GM21367 (cell line): Measurements from ENCODE around the gene PCDHGA9.
A peak's percentile ranks its signal among the peaks of the same experiment; 100 is the strongest.
"Not testable (repeated sequence)": the region's sequence is repeated elsewhere in the genome, so short reads cannot be mapped to it uniquely, and the experiment has no call there.

ENCODE experiments used
- ATAC-seq: cut with Tn5 transposase; IDR thresholded peaks from one replicate; pipeline ENCODE4 v1.9.1; 2021; ENCODE audit not compliant: unreplicated experiment

PCDHGA9 gene

GRCh38 chr5:141383345-141383744 is 19.2 kb upstream of the PCDHGA9 start:
- no peak for ATAC-seq

DNA sequence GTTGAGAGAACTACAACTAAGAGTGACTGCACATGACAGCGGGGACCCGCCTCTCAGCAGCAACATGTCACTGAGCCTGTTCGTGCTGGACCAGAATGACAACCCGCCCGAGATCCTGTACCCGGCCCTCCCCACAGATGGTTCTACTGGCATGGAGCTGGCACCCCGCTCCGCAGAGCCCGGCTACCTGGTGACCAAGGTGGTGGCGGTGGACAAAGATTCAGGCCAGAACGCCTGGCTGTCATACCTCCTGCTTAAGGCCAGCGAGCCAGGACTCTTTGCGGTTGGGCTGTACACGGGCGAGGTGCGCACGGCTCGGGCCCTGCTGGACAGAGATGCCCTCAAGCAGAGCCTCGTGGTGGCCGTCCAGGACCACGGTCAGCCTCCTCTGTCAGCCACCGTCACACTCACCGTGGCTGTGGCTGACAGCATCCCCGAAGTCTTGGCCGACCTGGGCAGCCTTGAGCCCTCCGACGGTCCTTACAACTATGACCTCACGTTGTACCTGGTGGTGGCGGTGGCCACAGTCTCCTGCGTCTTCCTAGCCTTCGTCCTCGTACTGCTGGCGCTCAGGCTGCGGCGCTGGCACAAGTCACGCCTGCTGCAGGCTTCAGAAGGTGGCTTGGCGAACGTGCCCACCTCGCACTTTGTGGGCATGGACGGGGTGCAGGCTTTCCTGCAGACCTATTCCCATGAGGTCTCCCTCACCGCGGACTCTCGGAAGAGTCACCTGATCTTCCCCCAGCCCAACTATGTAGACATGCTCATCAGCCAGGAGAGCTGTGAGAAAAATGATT is 17.9 kb upstream of the PCDHGA9 start:
- no peak for ATAC-seq

DNA sequence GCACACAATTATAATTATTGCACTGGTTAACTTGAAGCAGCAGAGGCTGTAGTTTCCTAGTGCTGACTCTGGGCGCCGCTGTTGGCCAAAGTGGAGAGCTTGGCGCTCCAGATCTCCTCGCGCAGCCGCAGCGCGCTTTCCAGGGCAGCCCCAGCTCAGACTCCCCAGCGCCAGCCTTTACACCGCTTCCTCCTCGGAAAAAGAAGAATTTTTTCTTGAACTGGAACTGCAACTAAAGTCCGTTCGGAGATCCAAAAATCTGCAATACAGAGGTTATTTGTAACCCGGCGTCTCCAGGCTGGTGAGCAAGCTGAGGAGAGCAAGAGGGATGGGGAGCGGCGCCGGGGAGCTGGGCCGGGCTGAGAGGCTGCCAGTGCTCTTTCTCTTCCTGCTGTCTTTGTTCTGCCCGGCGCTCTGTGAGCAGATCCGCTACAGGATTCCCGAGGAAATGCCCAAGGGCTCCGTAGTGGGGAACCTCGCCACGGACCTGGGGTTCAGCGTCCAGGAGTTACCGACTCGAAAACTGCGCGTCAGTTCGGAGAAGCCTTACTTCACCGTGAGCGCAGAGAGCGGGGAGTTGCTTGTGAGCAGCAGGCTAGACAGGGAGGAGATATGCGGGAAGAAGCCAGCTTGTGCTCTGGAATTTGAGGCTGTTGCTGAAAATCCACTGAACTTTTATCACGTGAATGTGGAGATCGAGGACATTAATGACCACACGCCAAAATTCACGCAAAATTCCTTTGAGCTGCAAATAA is 14.8 kb upstream of the PCDHGA9 start, which contains the start of gene PCDHGB4:
Gene PCDHGB4 (plus strand): TSS at position 142 of the 755 bp plus-strand sequence. CDS start 187 bp downstream, at position 329.
- ATAC-seq = not testable (repeated sequence)

DNA sequence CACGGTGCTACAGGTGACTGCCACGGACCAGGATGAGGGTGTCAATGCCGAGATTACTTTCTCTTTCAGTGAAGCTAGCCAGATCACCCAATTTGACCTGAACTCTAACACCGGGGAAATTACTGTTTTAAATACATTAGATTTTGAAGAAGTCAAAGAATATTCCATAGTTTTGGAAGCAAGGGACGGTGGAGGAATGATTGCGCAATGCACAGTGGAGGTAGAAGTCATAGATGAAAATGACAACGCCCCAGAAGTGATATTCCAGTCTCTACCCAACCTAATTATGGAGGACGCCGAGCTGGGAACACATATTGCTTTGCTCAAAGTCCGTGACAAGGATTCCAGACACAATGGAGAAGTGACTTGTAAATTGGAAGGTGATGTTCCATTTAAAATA is 13.9 kb upstream of the PCDHGA9 start:
- ATAC-seq = no peak

- no peak for ATAC-seq
Observed at GRCh38 chr5:141389153-141390042, 13.2 kb upstream of the PCDHGA9 start.

- no peak for ATAC-seq
Observed at GRCh38 chr5:141392429-141393198, 10.0 kb upstream of the PCDHGA9 start, which contains the start of gene PCDHGA8. Gene PCDHGA8, plus strand, starts transcription at chr5:141392633. Its CDS starts 181 bp downstream, at chr5:141392814.

DNA sequence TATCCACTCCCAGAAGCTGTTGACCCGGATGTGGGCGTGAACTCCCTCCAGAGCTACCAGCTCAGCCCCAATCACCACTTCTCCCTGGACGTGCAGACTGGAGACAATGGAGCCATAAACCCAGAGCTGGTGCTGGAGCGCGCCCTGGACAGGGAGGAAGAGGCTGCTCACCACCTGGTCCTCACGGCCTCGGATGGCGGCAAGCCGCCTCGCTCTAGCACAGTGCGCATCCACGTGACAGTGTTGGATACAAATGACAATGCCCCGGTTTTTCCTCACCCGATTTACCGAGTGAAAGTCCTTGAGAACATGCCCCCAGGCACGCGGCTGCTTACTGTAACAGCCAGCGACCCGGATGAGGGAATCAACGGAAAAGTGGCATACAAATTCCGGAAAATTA is 9.3 kb upstream of the PCDHGA9 start:
- ATAC-seq = no peak

DNA sequence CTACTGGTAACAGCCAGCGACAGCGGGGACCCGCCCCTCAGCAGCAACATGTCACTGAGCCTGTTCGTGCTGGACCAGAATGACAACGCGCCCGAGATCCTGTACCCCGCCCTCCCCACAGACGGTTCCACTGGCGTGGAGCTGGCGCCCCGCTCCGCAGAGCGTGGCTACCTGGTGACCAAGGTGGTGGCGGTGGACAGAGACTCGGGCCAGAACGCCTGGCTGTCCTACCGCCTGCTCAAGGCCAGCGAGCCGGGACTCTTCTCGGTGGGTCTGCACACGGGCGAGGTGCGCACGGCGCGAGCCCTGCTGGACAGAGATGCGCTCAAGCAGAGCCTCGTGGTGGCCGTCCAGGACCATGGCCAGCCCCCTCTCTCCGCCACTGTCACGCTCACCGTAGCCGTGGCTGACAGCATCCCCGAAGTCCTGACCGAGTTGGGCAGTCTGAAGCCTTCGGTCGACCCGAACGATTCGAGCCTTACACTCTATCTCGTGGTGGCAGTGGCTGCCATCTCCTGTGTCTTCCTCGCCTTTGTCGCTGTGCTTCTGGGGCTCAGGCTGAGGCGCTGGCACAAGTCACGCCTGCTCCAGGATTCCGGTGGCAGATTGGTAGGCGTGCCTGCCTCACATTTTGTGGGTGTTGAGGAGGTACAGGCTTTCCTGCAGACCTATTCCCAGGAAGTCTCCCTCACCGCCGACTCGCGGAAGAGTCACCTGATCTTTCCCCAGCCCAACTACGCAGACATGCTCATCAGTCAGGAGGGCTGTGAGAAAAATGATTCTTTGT is 8.0 kb upstream of the PCDHGA9 start:
- not testable (repeated sequence) for ATAC-seq

- ATAC-seq = peak; percentile 47
Observed at GRCh38 chr5:141397756-141398551, 4.6 kb upstream of the PCDHGA9 start, which contains the start of gene PCDHGB5. Gene PCDHGB5, plus strand, starts transcription at chr5:141397947. Its CDS starts 181 bp downstream, at chr5:141398128.

- ATAC-seq = no peak
Observed at GRCh38 chr5:141398608-141399007, 4.0 kb upstream of the PCDHGA9 start.

GRCh38 chr5:141399555-141400258 is 2.9 kb upstream of the PCDHGA9 start:
- ATAC-seq = no peak

DNA sequence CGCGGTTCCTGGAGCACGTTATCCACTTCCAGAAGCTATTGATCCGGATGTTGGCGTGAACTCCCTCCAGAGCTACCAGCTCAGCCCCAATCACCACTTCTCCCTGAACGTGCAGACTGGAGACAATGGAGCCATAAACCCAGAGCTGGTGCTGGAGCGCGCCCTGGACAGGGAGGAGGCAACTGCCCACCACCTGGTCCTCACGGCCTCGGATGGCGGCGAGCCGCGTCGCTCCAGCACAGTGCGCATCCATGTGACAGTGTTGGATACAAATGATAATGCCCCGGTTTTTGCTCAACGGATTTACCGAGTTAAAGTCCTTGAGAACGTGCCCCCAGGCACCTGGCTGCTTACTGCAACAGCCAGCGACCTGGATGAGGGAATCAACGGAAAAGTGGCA is 809 bp downstream of the PCDHGA9 start:
- ATAC-seq = no peak

GRCh38 chr5:141407790-141408505 is 5.4 kb downstream of the PCDHGA9 start, which contains the start of gene PCDHGB6:
Gene PCDHGB6, plus strand, starts transcription at chr5:141408021. Its CDS starts 182 bp downstream, at chr5:141408203.
- not testable (repeated sequence) for ATAC-seq

- no peak for ATAC-seq
Observed at GRCh38 chr5:141409598-141410306, 7.2 kb downstream of the PCDHGA9 start.

DNA sequence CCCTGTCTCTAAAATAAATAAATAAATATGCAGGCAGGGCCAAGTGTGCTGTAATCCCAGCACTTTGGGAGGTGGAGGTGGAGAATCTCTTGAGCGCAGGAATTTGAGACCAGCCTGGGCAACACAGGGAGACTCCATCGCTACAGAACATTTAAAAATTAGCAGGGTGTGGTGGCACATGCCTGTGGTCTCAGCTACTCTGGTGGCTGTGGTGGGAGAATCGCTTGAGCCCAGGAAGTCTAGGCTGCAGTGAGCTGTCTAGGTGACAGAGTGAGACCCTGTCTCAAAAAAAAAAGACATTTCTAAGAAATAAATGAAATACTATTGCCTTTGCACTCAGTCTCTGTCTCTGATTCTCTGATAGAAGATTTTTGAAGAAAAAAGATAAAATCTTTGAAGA is 9.0 kb downstream of the PCDHGA9 start:
- ATAC-seq = no peak

DNA sequence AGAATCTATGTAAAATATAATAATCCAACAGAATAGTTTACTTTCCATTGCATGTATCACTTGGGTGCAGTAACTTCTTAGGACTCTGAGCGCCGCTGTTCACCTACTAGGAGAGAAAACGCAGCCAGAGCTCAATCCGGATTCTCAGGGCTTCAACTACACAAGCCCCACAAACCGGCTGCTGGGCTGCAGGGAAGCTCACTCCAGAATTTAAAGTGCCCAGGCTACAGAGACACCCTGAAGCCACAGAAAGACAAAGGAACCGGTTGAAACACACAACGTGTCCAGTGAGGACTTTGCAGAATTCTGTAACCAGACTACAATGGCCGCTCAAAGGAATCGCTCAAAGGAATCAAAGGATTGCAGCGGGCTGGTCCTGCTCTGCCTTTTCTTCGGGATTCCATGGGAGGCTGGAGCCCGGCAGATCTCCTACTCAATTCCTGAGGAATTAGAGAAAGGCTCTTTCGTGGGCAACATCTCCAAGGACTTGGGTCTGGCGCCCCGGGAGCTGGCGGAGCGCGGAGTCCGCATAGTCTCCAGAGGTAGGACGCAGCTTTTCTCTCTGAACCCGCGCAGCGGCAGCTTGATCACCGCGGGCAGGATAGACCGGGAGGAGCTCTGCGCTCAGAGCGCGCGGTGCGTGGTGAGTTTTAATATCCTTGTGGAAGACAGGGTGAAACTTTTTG is 10.4 kb downstream of the PCDHGA9 start, which contains the start of gene PCDHGA10:
Gene PCDHGA10 (plus strand): TSS at position 134 of the 686 bp plus-strand sequence. CDS start 189 bp downstream, at position 323.
- ATAC-seq = peak; percentile 71
